ENCODE results near the gene LCE1B.

LCE1B gene

DNA sequence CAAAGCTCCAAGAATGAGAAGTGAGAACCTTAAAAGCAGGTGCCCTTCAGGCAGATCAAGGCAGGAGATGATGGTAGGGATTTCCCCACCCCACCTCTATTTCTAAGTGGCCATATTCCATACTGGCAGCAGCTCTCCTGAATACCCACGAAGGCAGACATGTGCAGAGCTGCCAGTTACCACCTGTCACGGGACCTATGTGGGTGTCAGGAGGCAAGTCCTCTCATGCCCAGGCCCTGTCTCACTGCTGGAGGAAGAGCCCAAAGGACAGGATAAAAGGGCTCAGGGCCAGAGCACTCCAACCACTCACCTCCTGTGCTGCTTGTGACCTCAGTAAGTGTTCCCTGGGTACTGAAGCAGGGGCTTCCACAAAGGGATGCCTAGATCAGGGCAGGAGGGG is 721 bp upstream of the LCE1B start (continued):
- TF ChIP-seq, protein P1, sequence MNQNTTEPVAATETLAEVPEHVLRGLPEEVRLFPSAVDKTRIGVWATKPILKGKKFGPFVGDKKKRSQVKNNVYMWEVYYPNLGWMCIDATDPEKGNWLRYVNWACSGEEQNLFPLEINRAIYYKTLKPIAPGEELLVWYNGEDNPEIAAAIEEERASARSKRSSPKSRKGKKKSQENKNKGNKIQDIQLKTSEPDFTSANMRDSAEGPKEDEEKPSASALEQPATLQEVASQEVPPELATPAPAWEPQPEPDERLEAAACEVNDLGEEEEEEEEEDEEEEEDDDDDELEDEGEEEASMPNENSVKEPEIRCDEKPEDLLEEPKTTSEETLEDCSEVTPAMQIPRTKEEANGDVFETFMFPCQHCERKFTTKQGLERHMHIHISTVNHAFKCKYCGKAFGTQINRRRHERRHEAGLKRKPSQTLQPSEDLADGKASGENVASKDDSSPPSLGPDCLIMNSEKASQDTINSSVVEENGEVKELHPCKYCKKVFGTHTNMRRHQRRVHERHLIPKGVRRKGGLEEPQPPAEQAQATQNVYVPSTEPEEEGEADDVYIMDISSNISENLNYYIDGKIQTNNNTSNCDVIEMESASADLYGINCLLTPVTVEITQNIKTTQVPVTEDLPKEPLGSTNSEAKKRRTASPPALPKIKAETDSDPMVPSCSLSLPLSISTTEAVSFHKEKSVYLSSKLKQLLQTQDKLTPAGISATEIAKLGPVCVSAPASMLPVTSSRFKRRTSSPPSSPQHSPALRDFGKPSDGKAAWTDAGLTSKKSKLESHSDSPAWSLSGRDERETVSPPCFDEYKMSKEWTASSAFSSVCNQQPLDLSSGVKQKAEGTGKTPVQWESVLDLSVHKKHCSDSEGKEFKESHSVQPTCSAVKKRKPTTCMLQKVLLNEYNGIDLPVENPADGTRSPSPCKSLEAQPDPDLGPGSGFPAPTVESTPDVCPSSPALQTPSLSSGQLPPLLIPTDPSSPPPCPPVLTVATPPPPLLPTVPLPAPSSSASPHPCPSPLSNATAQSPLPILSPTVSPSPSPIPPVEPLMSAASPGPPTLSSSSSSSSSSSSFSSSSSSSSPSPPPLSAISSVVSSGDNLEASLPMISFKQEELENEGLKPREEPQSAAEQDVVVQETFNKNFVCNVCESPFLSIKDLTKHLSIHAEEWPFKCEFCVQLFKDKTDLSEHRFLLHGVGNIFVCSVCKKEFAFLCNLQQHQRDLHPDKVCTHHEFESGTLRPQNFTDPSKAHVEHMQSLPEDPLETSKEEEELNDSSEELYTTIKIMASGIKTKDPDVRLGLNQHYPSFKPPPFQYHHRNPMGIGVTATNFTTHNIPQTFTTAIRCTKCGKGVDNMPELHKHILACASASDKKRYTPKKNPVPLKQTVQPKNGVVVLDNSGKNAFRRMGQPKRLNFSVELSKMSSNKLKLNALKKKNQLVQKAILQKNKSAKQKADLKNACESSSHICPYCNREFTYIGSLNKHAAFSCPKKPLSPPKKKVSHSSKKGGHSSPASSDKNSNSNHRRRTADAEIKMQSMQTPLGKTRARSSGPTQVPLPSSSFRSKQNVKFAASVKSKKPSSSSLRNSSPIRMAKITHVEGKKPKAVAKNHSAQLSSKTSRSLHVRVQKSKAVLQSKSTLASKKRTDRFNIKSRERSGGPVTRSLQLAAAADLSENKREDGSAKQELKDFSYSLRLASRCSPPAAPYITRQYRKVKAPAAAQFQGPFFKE (tag by site-specific recombination; IDR thresholded peaks at IDR 0.05; ENCODE audit: borderline replicate concordance), result no peak
- no peak for TF ChIP-seq ZNF792 (tag by site-specific recombination; IDR thresholded peaks at IDR 0.05)

DNA sequence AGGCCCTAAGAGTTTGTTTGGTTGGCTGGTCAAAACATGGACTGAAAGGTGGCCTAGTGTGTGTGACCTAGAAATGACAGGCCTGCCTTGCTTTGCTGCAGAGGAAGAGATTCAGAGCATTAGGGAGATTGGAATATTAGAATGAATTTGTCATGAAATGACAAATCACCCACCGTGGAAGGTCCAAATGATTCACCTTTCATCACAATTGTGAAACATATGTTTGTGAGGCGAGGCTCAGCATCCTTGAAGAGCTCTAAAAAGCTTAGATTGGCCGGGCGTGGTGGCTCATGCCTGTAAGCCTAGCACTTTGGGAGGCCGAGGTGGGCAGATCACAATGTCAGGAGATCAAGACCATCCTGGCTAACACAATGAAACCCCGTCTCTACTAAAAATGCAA is 5.5 kb downstream of the LCE1B start:
- ChIA-PET POLR2A (no interaction called here), CTCF (no interaction called here)
- Histone ChIP-seq H3K4me3 (ENCODE audit: low read depth, low read length) (no peak overlapping the region), H3K4me1 (ENCODE audit: control insufficient read depth, insufficient read depth, low read length) (no peaks in the 10 kb centered on the region), H3K9me3 (ENCODE audit: control insufficient read depth, insufficient read depth, low read depth, low read length) (no peaks in the 10 kb centered on the region), H3K27ac (ENCODE audit: extremely low read depth, low read depth, low read length) (no peak overlapping the region), H3K36me3 (ENCODE audit: control insufficient read depth in 2 of 2, insufficient read depth in 1 of 2, low read length in 2 of 2) (no peaks in the 10 kb centered on the region)
- TF ChIP-seq ZNF76 (tag by site-specific recombination; IDR thresholded peaks at IDR 0.05; ENCODE audit: borderline replicate concordance, low read depth) (no peak), SALL2 (tag by site-specific recombination; IDR thresholded peaks at IDR 0.05; ENCODE audit: borderline replicate concordance) (no peak)

DNA sequence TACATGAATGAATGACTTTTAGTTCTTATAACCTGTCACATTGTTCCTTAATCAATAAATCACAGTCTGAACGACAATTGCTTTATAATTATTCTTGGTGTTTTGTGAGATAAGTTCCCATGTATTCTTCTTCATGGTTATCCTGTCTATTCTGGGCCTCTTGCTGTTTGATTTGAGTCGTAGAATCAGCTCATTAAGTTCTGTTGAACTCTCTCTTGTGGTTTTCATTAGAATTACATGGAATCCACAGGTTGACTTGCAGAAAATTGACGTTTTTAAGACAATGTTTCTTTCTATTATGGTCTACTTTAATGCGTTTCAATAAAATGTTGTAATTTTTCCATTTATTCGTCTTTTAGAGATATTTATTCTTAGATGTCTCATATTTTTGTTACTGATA is 11.5 kb downstream of the LCE1B start:
- TF ChIP-seq ZIC2 (tag by site-specific recombination; IDR thresholded peaks at IDR 0.05), result no peak
- no peak for TF ChIP-seq ZNF670 (tag by site-specific recombination; IDR thresholded peaks at IDR 0.05; ENCODE audit: low read depth)
- CTCF ChIA-PET, result no interaction called here
- POLR2A ChIA-PET, result no interaction called here
- Histone ChIP-seq H3K4me1 (ENCODE audit: control insufficient read depth, insufficient read depth, low read length) (no peaks in the 10 kb centered on the region), H3K4me3 (ENCODE audit: low read depth, low read length) (no peak overlapping the region), H3K9me3 (ENCODE audit: control insufficient read depth, insufficient read depth, low read depth, low read length) (no peaks in the 10 kb centered on the region), H3K36me3 (ENCODE audit: control insufficient read depth in 2 of 2, insufficient read depth in 1 of 2, low read length in 2 of 2) (no peaks in the 10 kb centered on the region), H3K27ac (ENCODE audit: extremely low read depth, low read depth, low read length) (no peak overlapping the region)

DNA sequence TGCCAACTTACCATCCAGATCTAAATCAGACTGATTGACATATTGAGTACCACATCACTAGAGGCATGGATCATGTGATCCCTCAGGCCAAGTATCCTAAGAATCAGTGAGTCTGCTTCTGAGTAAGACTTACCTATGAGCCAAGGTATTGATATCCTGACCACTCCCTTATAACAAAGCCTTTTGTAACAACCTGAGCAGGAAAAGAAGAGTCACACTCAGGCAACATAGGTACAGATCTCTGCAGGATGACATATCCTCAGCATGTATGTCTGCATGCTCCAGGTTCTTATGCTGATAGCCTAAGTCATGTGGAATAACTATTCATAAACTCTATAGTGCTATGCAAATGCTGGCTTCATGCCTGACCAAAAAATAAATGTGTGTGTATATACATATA is 13.2 kb downstream of the LCE1B start:
- POLR2A ChIA-PET, result no interaction called here
- Histone ChIP-seq H3K4me1 (ENCODE audit: control insufficient read depth, insufficient read depth, low read length) (no peaks in the 10 kb centered on the region), H3K4me3 (ENCODE audit: low read depth, low read length) (no peak overlapping the region), H3K36me3 (ENCODE audit: control insufficient read depth in 2 of 2, insufficient read depth in 1 of 2, low read length in 2 of 2) (no peaks in the 10 kb centered on the region), H3K27ac (ENCODE audit: extremely low read depth, low read depth, low read length) (no peak overlapping the region), H3K9me3 (ENCODE audit: control insufficient read depth, insufficient read depth, low read depth, low read length) (no peaks in the 10 kb centered on the region)
- no peak for TF ChIP-seq ZFHX2 (tag by site-specific recombination; conservative IDR thresholded peaks at IDR 0.05)
- TF ChIP-seq ZNF585B (tag by site-specific recombination; IDR thresholded peaks at IDR 0.05), result no peak
- TF ChIP-seq ZNF510 (tag by site-specific recombination; IDR thresholded peaks at IDR 0.05; ENCODE audit: insufficient replicate concordance), result no peak
- TF ChIP-seq, protein P2, sequence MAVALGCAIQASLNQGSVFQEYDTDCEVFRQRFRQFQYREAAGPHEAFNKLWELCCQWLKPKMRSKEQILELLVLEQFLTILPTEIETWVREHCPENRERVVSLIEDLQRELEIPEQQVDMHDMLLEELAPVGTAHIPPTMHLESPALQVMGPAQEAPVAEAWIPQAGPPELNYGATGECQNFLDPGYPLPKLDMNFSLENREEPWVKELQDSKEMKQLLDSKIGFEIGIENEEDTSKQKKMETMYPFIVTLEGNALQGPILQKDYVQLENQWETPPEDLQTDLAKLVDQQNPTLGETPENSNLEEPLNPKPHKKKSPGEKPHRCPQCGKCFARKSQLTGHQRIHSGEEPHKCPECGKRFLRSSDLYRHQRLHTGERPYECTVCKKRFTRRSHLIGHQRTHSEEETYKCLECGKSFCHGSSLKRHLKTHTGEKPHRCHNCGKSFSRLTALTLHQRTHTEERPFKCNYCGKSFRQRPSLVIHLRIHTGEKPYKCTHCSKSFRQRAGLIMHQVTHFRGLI (tag by site-specific recombination; IDR thresholded peaks at IDR 0.05), result no peak
- no peak for TF ChIP-seq EGR2 (tag by site-specific recombination; IDR thresholded peaks at IDR 0.05; ENCODE audit: low read depth)
- TF ChIP-seq PRDM1 (tag by site-specific recombination; IDR thresholded peaks at IDR 0.05), result no peak
- CTCF ChIA-PET, result no interaction called here
